ENCODE results near the gene L3MBTL3. TPM values are rescaled to one million over a fixed set of nuclear protein-coding genes. Genes with fewer than 3 reads are reported as not detected.
A peak's percentile ranks its signal among the peaks of the same experiment; 100 is the strongest.
"Not testable (repeated sequence)": the region's sequence is repeated elsewhere in the genome, so short reads cannot be mapped to it uniquely, and the experiment has no call there.

L3MBTL3 gene
- total and polyA plus RNA-seq, 7 donors, result 1.00 to 3.2 (median 2.0) TPM

DNA sequence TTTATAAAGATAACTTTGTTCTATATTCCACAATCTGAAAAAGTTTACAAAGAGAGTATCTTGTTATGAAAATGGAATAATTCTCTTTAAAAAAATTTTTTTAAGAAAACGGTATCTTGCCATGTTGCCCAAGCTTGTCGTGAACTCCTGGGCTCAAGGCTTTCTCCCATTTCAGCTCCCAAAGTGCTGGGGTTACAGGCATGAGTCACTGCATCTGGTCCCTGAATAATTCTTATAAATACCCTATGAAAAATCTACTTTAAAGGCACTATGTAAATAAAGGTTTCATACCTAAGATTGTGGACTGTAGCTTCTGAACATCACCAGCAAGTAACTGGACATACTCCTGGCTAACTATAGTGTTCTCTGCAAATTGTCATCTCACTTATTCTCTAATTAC lies 144.0 kb downstream of the L3MBTL3 start:
- intact Hi-C loops (cut with DNase I), result loop anchor here in 1 of 2 donors (5.0 kb wide), 1 partner anchor 1705 kb away; no protein-coding TSS in a partner anchor
- Histone ChIP-seq H3K36me3 (ENCODE audit: insufficient read depth in 1 of 2, low read depth in 1 of 2) (no peaks in the 10 kb centered on the region), H3K27ac (no peak overlapping the region), H3K27me3 (ENCODE audit: insufficient read depth in 3 of 3, low read length in 2 of 3) (no peaks in the 10 kb centered on the region), H3K9me3 (no peaks in the 10 kb centered on the region), H3K4me3 (no peak overlapping the region), H3K4me1 (no peaks in the 10 kb centered on the region)
- WGBS, 3 donors, result 58 to 64% (median 60%) methylated on average over 2 of the region's 2 CpGs
- no peak for DNase-seq
- TF ChIP-seq, protein P1, sequence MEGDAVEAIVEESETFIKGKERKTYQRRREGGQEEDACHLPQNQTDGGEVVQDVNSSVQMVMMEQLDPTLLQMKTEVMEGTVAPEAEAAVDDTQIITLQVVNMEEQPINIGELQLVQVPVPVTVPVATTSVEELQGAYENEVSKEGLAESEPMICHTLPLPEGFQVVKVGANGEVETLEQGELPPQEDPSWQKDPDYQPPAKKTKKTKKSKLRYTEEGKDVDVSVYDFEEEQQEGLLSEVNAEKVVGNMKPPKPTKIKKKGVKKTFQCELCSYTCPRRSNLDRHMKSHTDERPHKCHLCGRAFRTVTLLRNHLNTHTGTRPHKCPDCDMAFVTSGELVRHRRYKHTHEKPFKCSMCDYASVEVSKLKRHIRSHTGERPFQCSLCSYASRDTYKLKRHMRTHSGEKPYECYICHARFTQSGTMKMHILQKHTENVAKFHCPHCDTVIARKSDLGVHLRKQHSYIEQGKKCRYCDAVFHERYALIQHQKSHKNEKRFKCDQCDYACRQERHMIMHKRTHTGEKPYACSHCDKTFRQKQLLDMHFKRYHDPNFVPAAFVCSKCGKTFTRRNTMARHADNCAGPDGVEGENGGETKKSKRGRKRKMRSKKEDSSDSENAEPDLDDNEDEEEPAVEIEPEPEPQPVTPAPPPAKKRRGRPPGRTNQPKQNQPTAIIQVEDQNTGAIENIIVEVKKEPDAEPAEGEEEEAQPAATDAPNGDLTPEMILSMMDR (IDR thresholded peaks at IDR 0.05), result no peak
- ATAC-seq, result no peak

DNA sequence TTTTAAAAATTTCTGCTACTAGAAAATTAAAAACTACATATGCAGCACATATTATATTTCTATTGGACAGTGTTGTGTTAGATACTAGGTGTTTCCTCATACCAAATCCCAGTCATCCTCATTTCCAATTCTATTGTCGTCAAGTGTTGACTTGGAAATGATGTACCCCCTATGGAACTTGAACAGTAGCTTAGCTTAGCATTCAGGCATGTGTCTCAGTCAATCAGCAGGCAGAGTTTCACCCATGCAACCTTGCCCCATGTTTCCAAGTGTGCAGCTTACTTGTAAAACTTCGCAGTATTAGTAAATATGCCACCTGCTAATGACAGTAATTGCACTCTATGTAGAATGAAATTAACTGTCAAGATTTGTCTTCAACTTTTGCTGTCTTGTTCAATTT lies 144.9 kb downstream of the L3MBTL3 start:
- Histone ChIP-seq H3K4me1 (no peaks in the 10 kb centered on the region), H3K27ac (no peak overlapping the region), H3K27me3 (ENCODE audit: insufficient read depth in 3 of 3, low read length in 2 of 3) (no peaks in the 10 kb centered on the region), H3K36me3 (ENCODE audit: insufficient read depth in 1 of 2, low read depth in 1 of 2) (no peaks in the 10 kb centered on the region), H3K4me3 (no peak overlapping the region), H3K9me3 (no peaks in the 10 kb centered on the region)
- ATAC-seq (no peak), DNase-seq (no peak)
- TF ChIP-seq, protein P1 (IDR thresholded peaks at IDR 0.05), result no peak
- intact Hi-C loops (cut with DNase I), result loop anchor here in 1 of 2 donors (5.0 kb wide), 1 partner anchor 1704 kb away; no protein-coding TSS in a partner anchor
- WGBS, 3 donors, result 56 to 63% (median 60%) methylated on average over 2 of the region's 2 CpGs

DNA sequence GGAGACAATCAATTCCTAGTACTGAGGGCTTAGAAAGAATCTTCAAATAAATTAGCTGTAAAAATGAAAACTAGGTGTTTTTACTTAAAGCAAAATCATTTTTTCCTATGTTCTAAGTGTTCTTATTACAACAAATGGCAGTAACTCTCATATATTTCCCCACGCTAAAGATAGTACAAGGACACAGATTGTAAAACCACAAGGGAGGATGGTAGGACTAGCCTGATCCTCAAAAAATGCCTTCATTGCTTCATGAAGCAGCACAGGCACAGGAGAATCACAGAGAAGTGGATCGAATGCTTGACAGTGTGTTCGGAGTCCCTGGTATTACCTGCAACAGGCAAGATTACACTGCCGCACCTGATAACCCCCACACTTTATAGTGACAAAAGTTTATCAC lies 145.9 kb downstream of the L3MBTL3 start:
- H3K9me3 ChIP-seq, result no peaks in the 10 kb centered on the region
- no peak for DNase-seq
- no peaks in the 10 kb centered on the region for H3K36me3 ChIP-seq (ENCODE audit: insufficient read depth in 1 of 2, low read depth in 1 of 2)
- no peak for ATAC-seq
- TF ChIP-seq, protein P1 (IDR thresholded peaks at IDR 0.05), result no peak
- intact Hi-C loops (cut with DNase I), result loop anchor here in 1 of 2 donors (5.0 kb wide), 1 partner anchor 1703 kb away; no protein-coding TSS in a partner anchor
- no peaks in the 10 kb centered on the region for H3K27me3 ChIP-seq (ENCODE audit: insufficient read depth in 3 of 3, low read length in 2 of 3)
- H3K27ac ChIP-seq, result no peak overlapping the region
- no peaks in the 10 kb centered on the region for H3K4me1 ChIP-seq
- 70 to 79% (median 73%) methylated on average over 4 of the region's 4 CpGs for WGBS, 3 donors
- no peak overlapping the region for H3K4me3 ChIP-seq

DNA sequence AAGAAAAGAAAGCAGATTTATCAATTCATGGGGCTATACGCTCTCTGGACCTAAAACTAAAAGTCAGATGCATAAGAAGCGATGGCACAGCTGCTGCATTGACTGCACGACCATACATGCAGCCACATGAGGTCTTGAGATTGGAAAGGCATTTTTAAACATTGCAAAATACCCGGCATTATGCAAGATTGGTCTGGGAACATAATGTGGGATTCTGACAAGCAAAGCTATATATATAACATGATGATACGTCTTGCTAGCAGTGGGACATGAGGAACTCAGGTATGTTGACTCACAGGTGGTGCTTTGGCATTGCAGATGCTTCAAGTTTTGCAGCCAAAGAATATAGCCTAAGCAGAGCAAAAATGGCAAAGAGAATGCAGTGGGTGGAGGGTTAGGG lies 149.3 kb downstream of the L3MBTL3 start:
- intact Hi-C loops (cut with DNase I), result no loop called here
- Histone ChIP-seq H3K4me3 (no peak overlapping the region), H3K27me3 (ENCODE audit: insufficient read depth in 3 of 3, low read length in 2 of 3) (no peaks in the 10 kb centered on the region), H3K4me1 (no peaks in the 10 kb centered on the region), H3K9me3 (no peaks in the 10 kb centered on the region), H3K27ac (no peak overlapping the region), H3K36me3 (ENCODE audit: insufficient read depth in 1 of 2, low read depth in 1 of 2) (no peaks in the 10 kb centered on the region)
- WGBS, 3 donors, result 51 to 62% (median 58%) methylated on average over 5 of the region's 5 CpGs
- peak in 1 of 4 donors; percentile 48 for ATAC-seq
- no peak for DNase-seq
- TF ChIP-seq, protein P1 (IDR thresholded peaks at IDR 0.05), result no peak

DNA sequence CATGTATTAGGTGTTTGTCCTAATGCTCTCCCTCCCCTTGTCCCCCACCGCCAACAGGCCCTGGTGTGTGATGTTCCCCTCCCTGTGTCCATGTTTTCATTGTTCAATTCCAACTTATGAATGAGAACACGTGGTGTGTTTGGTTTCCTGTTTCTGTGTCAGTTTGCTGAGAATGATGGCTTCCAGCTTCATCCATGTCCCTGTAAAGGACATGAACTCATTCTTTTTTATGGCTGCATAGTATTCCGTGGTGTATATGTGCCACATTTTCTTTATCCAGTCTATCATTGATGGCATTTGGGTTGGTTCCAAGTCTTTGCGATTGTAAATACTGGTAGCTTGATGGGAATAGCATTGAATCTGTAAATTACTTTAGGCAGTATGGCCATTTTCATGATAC lies 151.8 kb downstream of the L3MBTL3 start:
- ATAC-seq; intact Hi-C loops (cut with DNase I); DNase-seq; H3K36me3 ChIP-seq (ENCODE audit: insufficient read depth in 1 of 2, low read depth in 1 of 2); H3K27ac ChIP-seq; H3K4me1 ChIP-seq; H3K4me3 ChIP-seq; H3K9me3 ChIP-seq; H3K27me3 ChIP-seq (ENCODE audit: insufficient read depth in 3 of 3, low read length in 2 of 3): not testable (repeated sequence)
- 85 to 90% (median 86%) methylated on average over 4 of the region's 4 CpGs for WGBS, 3 donors

DNA sequence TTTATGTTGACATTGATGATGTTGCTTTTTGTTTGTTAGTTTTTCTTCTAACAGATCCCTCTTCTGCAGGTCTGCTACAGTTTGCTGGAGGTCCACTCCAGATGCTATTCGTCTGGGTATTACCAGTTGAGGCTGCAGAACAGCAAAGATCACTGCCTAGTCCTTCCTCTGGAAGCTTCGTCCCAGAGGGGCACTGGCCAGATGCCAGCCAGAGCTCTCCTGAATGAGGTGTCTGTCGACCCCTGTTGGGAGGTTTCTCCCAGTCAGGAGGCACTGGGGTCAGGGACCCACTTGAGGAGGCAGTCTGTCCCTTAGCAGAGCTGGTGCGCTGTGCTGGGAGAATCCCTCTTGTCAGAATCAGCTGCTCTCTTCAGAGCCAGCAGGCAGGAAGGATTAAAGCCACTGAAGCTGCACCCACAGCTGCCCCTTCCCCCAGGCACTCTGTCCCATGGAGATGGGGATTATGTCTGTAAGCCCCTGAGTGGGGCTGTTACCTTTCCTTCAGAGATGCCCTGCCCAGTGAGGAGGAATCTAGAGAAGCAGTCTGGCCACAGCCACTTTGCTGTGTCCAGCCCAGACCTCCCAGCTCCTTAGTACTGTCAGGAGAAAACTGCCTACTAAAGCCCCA lies 155.1 kb downstream of the L3MBTL3 start:
- DNase-seq; H3K9me3 ChIP-seq; ATAC-seq; intact Hi-C loops (cut with DNase I); H3K27ac ChIP-seq; H3K4me3 ChIP-seq; H3K4me1 ChIP-seq; H3K27me3 ChIP-seq (ENCODE audit: insufficient read depth in 3 of 3, low read length in 2 of 3); H3K36me3 ChIP-seq (ENCODE audit: insufficient read depth in 1 of 2, low read depth in 1 of 2): not testable (repeated sequence)
- WGBS, 3 donors, result 70 to 82% (median 79%) methylated on average over 4 of the region's 4 CpGs

Data from psoas muscle (tissue), 8 donors.